ELR (cell line): ENCODE results near the gene PCSK2.

Experiments used
- DNase-seq: peaks from one replicate; pipeline ENCODE4 v3.0.0-alpha.2; 2015; ENCODE audit warnings: low read depth

The PCSK2 gene

GRCh38 chr20:17399303-17399985, 172.6 kb downstream of the PCSK2 start:
- no peak for DNase-seq

DNA sequence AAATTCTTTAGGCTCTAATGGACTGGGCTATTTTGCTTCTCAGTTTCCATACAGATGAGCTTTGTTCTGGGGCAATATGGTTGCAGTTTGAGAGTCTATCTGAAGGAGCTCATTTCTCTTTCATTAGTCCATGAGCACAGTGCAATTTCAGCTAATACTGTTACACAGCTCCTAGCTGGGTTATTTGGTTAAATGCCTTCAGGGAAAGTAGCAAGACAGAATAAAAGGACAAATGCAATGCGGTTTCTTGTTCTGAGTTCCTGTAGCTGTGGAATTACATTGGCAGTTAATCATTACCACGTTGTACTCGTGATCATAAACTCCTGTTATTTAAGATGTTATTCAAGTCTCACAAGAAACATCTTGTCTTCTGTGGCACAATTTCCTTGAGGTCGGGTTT, 176.6 kb downstream of the PCSK2 start:
- no peak for DNase-seq

DNA sequence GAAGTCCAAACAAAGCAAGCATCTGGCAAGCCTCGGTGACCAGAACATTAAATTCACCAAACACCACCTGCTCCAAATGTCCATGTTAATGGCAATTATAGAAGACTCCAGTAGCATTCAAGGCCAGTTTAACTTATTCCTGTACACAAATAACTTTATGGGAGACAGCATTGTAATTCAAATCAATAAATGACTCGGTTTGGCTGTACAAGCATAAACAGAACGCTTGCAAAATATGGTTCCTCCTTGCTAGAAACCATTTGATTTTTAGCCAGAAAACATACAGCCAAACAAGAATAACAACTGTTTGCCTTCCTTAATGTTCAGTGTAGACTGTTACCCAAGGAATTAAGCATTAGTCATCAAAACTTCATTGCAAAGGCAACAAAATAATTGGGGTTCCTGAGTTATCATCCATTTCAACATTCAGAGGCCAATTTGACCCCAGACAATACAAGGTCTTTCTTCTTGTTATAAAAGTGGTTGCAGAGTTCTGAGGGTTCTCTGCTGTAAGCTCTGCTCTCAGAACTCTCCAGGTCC, 179.3 kb downstream of the PCSK2 start:
- no peak for DNase-seq

GRCh38 chr20:17407550-17407949, 180.7 kb downstream of the PCSK2 start:
- DNase-seq = no peak

DNA sequence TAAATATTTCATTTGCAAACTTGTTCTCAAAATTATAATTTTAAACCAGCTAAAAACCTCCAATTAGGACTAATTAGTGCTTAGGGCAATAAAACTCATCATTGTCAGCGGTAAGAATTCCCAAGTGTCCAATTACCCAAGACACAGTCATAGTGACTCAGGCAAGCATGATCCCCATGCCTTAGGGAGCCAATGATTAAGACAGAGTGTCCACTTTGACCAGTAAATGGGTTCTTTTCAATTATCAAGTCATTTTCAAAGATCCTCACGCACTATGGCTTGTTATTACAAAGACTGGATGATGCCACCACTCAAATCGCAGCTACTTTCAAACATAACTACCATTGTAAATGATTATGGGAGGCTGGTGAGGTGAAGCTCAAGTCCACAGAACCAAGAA, 190.4 kb downstream of the PCSK2 start:
- no peak for DNase-seq

- DNase-seq = no peak
Measured at GRCh38 chr20:17418737-17419136, 191.9 kb downstream of the PCSK2 start.

- DNase-seq = no peak
Measured at GRCh38 chr20:17419479-17420041, 192.7 kb downstream of the PCSK2 start.

GRCh38 chr20:17421493-17421892, 194.7 kb downstream of the PCSK2 start:
- no peak for DNase-seq

DNA sequence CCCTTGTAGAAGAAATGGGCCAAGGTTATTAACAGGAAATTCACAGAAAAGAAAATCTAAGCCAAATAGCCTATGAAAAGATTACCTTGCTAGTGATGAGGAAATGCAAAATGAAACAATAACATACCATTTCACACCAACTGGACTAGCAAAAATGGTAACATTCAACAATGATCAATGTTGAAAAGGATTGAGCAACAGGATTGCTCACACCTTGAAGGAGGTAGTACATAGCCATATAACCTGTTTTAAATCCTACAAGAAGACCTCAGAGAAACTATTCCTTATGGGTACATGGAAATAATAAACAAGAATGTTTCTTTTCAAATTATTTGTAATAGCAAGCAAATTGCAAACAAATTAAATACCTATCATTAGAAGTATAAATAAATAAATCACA, 196.9 kb downstream of the PCSK2 start:
- DNase-seq = no peak

GRCh38 chr20:17427638-17428037, 200.8 kb downstream of the PCSK2 start:
- no peak for DNase-seq

GRCh38 chr20:17430125-17430950, 203.5 kb downstream of the PCSK2 start:
- no peak for DNase-seq

DNA sequence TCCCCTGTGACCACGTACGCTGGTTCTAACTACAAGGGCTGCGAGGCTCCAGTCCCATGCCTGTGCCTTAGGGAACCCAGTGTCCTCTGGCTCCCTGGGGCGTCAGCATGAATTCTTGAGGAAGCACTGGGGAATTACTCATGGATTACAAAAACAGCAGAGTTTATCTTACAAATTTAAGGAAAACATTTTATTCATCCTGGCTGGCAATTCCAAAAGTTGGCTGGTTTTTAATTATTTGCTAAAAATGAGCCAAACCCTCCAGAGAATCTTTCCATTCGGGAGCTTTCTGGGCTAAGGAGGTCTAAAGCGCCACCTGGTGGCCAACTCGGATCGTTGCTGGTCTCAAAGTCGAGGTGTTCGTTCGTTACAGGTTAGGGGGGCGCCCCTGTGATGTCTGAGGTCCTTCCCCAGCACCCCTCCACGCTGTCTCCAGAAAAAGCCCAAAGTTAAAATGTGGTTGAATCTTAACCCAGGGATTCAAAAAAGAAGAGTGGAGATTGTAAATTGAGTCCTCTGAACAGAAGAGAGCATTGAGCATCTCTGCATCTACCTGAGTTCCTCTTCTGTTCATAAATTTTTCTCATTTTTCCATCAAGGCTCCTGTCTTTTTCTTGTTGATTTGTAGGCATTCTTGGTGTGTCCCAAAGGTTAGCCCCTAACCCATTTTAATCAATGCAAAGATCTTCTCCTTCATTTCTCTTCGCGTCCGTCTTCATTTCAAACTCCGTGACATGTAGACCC, 205.0 kb downstream of the PCSK2 start:
- DNase-seq = peak; percentile 56

- DNase-seq = no peak
Measured at GRCh38 chr20:17436664-17437063, 209.8 kb downstream of the PCSK2 start.

- DNase-seq = no peak
Measured at GRCh38 chr20:17437251-17437650, 210.4 kb downstream of the PCSK2 start.

GRCh38 chr20:17438436-17439039, 211.7 kb downstream of the PCSK2 start:
- peak; percentile 13 for DNase-seq

DNA sequence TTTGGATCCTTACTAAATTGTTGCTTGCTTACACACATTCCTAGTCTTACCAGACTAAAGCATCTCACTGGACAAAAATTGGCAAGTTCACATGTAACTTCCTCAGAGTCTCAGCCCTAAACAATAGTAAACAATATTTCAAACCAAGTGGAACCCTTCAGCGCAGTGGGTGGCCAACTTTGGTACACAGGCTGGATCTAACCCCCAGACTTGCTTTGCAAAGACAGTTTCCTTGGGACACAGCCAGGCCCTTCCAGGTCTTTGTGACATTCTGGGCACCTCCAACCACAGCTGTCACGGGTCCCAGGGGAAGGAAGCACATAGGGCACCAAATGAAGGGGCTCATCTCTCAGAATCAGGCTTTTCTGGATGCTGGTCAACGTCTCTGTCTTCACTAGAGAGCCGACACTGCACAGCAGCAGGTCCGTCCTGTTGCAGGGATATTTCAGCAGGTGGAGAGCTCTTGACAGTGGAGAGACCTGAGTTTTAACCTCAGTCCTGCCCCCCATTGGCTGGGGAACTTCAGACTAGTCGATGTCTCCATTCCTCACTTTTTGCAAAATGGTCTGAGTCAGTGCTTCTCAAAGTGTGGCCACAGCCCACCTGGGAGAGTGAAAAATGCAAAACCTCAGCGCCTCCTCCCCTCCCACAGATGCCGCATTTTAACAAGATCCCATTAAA, 212.9 kb downstream of the PCSK2 start:
- no peak for DNase-seq

GRCh38 chr20:17441745-17442144, 214.9 kb downstream of the PCSK2 start:
- DNase-seq = no peak

- peak; percentile 14 for DNase-seq
Measured at GRCh38 chr20:17442588-17442987, 215.7 kb downstream of the PCSK2 start.

DNA sequence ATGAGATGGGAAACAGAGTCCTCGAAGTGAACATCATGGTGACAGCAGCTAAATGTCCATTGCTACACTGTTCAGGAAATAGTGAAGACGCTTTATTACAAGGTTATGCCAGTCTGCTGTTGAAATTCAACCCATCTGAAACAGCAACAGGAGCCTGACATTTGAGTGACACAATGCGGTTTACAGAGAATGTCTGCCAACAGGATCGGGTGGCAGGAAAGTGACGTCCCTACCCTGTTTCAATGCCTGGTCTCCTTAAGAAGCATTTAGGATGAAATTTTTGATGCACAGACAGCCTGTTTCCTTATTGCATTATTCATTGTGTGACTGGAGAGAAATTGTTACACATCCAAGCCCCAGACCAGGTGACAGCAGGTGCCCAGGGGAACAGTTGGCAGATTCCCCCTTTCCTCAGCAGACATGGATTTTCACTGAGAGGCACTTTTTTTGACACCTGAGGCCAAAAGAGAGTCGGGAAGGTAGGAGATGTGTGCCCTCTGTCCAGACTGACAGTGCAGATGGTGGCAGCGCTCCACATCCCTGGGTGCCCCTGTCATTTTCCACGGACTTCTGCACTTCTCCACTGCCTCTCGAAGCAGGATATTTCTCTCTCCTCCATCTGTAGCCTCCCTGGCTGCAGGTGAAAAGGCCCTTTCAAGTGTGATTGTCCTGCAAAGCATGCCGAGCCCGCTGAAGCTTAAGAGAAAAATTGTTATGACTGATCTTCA, 216.5 kb downstream of the PCSK2 start:
- DNase-seq = no peak

DNA sequence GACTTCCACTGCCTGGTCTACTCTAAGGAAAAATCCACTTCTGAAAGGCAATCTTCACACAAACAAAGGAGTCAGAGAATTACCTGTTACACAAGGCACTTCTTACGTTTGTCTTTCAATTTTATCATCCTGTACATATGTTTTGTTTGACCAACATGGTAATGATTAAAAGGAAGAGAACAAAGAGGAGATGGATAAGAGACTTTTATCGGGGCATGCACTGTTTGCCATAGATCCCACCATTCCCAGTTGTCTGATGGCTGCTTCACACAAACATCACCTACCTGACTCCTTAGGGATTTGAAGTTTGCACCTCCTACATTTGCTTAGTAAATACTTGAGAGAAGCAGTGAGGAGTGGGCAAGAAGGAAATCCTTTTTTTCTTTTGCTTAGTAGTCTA, 217.3 kb downstream of the PCSK2 start:
- no peak for DNase-seq

DNA sequence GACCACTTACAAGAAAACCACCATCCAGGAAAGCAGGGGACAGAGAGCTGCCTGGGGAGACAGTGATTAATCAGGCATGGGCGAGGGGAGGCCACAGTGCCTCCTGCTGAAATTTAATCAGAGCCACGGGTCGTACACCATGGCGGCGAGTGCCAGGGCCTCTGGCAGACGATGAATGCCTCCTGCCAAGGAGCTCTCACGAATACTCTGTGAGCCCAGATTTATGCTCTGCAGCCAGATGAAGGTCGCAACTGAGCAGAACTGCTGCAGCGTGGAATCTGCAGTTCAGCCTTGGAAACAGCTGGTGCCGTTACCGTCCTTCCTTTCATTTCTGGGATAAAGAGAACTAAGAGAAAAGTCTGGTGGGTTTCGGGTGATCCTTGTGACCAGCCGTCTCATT, 218.7 kb downstream of the PCSK2 start:
- no peak for DNase-seq
